ENCODE measurements around the gene PRTG.

- TF ChIP-seq POLR2A (IDR thresholded peaks at IDR 0.05; ENCODE audit: low read depth, low read length) (no peak), SPI1 (IDR thresholded peaks at IDR 0.05; ENCODE audit: low read depth, low read length) (no peak), TAF1 (IDR thresholded peaks at IDR 0.05; ENCODE audit: low read depth, low read length) (no peak), POLR2AphosphoS5 (IDR thresholded peaks at IDR 0.05; ENCODE audit: low read depth, low read length) (no peak)
Measured at GRCh38 chr15:55740981-55741832, 1.7 kb downstream of the PRTG start.
